A549 treated with AZD2906 at 1 μM for 4 hours (cell line): ENCODE data around the gene TCP11L1. TPM values are rescaled to one million over a fixed set of nuclear protein-coding genes. Genes with fewer than 3 reads are reported as not detected.

ENCODE experiments used
- total RNA-seq: library from RNA; stranded (reverse); fragments of 200-300 nt; extraction: Qiagen RNA extraction; gene quantifications from 5 replicates; pipeline ENCODE4 v1.2.3, GENCODE V29; 2022

Gene TCP11L1, protein sequence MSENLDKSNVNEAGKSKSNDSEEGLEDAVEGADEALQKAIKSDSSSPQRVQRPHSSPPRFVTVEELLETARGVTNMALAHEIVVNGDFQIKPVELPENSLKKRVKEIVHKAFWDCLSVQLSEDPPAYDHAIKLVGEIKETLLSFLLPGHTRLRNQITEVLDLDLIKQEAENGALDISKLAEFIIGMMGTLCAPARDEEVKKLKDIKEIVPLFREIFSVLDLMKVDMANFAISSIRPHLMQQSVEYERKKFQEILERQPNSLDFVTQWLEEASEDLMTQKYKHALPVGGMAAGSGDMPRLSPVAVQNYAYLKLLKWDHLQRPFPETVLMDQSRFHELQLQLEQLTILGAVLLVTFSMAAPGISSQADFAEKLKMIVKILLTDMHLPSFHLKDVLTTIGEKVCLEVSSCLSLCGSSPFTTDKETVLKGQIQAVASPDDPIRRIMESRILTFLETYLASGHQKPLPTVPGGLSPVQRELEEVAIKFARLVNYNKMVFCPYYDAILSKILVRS
- total RNA-seq = 17.8 to 26.6 TPM (median 21.6 TPM) in 5 replicates

DNA sequence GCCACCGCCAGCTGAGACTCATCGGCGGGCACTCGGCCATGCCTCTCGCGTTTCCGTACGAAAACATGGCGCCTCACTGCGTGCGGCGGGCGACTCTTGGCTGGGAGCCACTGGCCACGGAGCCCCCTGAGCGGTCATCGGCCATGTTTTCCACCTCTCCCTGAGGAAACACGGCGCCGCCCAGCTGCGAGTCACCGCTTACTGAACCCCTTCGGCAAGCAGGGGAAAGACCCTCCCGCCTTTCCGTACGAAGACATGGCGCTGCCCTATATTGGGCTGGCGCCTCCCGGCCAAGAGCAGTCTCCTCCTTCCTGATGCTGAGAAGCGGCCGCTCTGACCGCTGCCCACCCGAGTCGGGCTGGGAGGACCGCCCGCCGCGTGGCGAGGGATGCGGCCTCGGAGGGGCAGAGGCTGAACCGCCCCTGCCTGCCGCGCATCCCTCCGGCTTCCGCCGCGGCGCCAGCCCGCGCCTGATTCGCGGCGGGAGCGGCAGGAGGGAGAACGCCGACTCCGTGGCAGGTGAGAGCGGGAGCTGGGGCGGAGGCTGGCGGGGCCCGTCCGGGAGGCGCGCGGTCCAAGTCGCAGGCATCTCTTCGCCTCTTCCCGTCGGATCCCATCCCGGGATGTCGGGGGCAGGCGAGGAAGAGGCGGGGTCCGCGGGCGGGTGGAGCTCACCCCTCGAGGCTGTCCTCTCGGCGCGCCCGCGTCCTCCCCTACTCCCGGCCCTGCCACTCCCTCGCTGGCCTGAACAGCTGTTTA is at the start of gene TCP11L1:
TCP11L1 (plus strand) TSS at position 299 of the 759 bp plus-strand sequence. CDS start 4,202 bp downstream, outside the sequence.

DNA sequence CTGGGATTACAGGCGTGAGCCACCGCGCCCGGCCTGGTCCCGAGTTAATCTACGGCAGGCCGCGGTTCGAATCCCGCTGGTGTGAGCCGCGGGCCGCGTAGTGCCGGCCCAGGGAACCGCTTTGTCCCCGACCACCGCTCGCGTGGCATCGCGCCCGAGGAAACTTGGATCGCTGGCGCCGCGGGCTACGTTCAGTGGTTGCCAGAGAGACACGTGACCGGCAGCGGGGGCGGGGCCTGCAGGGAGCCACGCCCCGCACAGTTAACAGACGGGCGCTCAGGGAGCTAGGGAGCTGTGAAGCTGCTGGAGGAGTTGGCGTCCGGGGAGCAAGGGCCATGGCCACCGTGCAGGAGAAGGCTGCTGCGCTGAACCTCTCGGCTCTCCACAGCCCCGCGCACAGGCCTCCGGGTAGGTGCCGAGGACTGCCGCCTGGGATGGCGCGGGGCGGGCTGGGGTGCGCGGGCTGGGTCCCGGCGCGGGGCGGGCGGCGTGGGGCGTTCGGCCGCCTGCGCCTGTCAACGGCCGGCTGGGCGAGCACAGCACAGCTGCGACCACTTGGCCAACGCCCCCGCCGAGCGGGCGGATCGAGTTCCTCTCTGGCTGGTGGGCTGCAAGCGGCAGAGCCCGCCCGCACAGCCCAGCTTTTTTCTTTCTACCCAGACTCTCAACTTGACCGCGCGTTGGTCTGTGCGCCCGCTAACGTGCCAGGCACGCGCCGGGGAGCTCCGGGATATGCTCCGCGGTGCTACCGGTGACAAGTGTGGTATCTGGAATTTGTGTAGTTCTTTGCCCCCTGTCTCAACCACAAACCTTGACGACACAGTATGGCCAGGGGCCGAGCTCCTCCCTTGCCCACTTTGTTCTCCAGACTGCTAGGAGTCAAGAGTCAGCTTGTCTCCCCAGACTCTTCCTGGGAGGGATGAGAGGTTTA is 23.5 kb upstream of the TCP11L1 start, which contains the start of gene DEPDC7:
DEPDC7 (plus strand) TSS at position 258 of the 931 bp plus-strand sequence; CDS start at position 336, 78 bp downstream.

Other genes starting within 250 kb of the TCP11L1 start
- gene CCDC73, start 244.9 kb upstream of the TCP11L1 start, total RNA-seq = 0.03 TPM in 2 of 5 replicates, not detected in the others
- 1.8 to 2.3 TPM (median 2.0 TPM) in 5 replicates for gene PRRG4, start 209.6 kb upstream of the TCP11L1 start, total RNA-seq
- 12.3 to 19.0 TPM (median 15.1 TPM) in 5 replicates for gene QSER1, start 146.8 kb upstream of the TCP11L1 start, total RNA-seq
- gene DEPDC7, start 23.7 kb upstream of the TCP11L1 start, total RNA-seq = 6.0 to 6.9 TPM (median 6.8 TPM) in 5 replicates
- 23.2 to 25.6 TPM (median 24.9 TPM) in 5 replicates for gene CSTF3, start 121.9 kb downstream of the TCP11L1 start, total RNA-seq
- gene HIPK3, start 217.8 kb downstream of the TCP11L1 start, total RNA-seq = 12.6 to 17.8 TPM (median 16.4 TPM) in 5 replicates